Measurements from ENCODE around the gene LRGUK. TPM values are rescaled to one million over a fixed set of nuclear protein-coding genes. Genes with fewer than 3 reads are reported as not detected.

LRGUK gene
- total and polyA plus RNA-seq, 2 of the 4 experiments (the other 2 are of a cell fraction), result 0.07 TPM; not detected in 1

- POLR2A ChIA-PET (ENCODE audit: unreplicated experiment), result no interaction called here
- Histone ChIP-seq H2BK5ac (ENCODE audit: low read depth, low read length, poor library complexity, severe bottlenecking) (no peak overlapping the region), H2BK15ac (ENCODE audit: low read depth, low read length) (no peak overlapping the region), H3K9me1 (ENCODE audit: insufficient read depth, low read length) (no peaks in the 10 kb centered on the region), H2BK20ac (ENCODE audit: low read depth, low read length) (no peak overlapping the region), H4K8ac (ENCODE audit: low read depth in 2 of 2, low read length in 2 of 2) (no peak overlapping the region), H3K9me3 (ENCODE audit: control insufficient read depth, insufficient read depth, low read length) (no peaks in the 10 kb centered on the region), H3K4me2 (ENCODE audit: low read depth, low read length) (no peak overlapping the region), H3K18ac (ENCODE audit: low read depth, low read length) (no peak overlapping the region), H3K79me1 (ENCODE audit: low read depth in 1 of 2, low read length in 2 of 2) (no peaks in the 10 kb centered on the region), H2BK120ac (ENCODE audit: low read depth, low read length) (no peak overlapping the region), H3K36me3 (ENCODE audit: control insufficient read depth, insufficient read depth, low read length) (no peaks in the 10 kb centered on the region), H3K4me3 (ENCODE audit: insufficient read depth, low read depth, low read length) (no peak overlapping the region), H4K20me1 (ENCODE audit: insufficient read depth, low read length) (no peaks in the 10 kb centered on the region), H4K91ac (ENCODE audit: insufficient read depth, low read depth, low read length) (no peak overlapping the region), H4K5ac (ENCODE audit: low read depth, low read length) (no peak overlapping the region), H2AK9ac (replicated peaks; ENCODE audit: low read depth, low read length, poor library complexity) (no peak overlapping the region), H3K4me1 (ENCODE audit: control insufficient read depth, insufficient read depth, low read length) (no peaks in the 10 kb centered on the region), H3K27me3 (ENCODE audit: control insufficient read depth, insufficient read depth, low read length) (peaks cover 5% of the 10 kb centered on the region), H2AK5ac (ENCODE audit: low read depth, low read length) (no peak overlapping the region), H3K9ac (ENCODE audit: low read depth, low read length) (no peak overlapping the region), H3K4ac (ENCODE audit: low read depth, low read length) (no peak overlapping the region), H3K23ac (ENCODE audit: low read depth, low read length) (no peak overlapping the region), H3K14ac (replicated peaks; ENCODE audit: low read depth, low read length) (no peak overlapping the region), H3K27ac (ENCODE audit: insufficient read depth, low read length) (no peak overlapping the region), H3K56ac (ENCODE audit: extremely low read depth, insufficient read depth, low read length) (no peak overlapping the region), H2AFZ (replicated peaks; ENCODE audit: low read length, poor library complexity) (no peak overlapping the region)
- in situ Hi-C loops (cut with MboI; ENCODE audit: low sequenced_read_pairs), result no loop called here
- 20% methylated on average over 2 of the region's 5 CpGs; no CpG with 5 or more reads in 1 of the 2 experiments for WGBS, 2 experiments (ENCODE audit: extremely low coverage in 2 of 2, insufficient read length in 1 of 2)
- DNase-seq (no peak), ATAC-seq (ENCODE audit: low read depth) (no peak)
- intact Hi-C loops (cut with micrococcal nuclease), result no loop called here
- TF ChIP-seq, protein P1, sequence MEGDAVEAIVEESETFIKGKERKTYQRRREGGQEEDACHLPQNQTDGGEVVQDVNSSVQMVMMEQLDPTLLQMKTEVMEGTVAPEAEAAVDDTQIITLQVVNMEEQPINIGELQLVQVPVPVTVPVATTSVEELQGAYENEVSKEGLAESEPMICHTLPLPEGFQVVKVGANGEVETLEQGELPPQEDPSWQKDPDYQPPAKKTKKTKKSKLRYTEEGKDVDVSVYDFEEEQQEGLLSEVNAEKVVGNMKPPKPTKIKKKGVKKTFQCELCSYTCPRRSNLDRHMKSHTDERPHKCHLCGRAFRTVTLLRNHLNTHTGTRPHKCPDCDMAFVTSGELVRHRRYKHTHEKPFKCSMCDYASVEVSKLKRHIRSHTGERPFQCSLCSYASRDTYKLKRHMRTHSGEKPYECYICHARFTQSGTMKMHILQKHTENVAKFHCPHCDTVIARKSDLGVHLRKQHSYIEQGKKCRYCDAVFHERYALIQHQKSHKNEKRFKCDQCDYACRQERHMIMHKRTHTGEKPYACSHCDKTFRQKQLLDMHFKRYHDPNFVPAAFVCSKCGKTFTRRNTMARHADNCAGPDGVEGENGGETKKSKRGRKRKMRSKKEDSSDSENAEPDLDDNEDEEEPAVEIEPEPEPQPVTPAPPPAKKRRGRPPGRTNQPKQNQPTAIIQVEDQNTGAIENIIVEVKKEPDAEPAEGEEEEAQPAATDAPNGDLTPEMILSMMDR (conservative IDR thresholded peaks at IDR 0.05; ENCODE audit: low read depth, low read length), result no peak
- no peak for TF ChIP-seq RCOR1 (IDR thresholded peaks at IDR 0.05; ENCODE audit: insufficient replicate concordance, low read length)
- TF ChIP-seq MAZ (IDR thresholded peaks at IDR 0.05; ENCODE audit: borderline replicate concordance, low read depth, low read length), result no peak
- TF ChIP-seq USF2 (IDR thresholded peaks at IDR 0.05; ENCODE audit: low read depth, low read length), result no peak
- no peak for TF ChIP-seq NFE2L2 (IDR thresholded peaks at IDR 0.05; ENCODE audit: low read depth, low read length)
- no peak for TF ChIP-seq MXI1 (IDR thresholded peaks at IDR 0.05; ENCODE audit: borderline replicate concordance, low read depth, low read length)
- TF ChIP-seq POLR2A (IDR thresholded peaks at IDR 0.05; ENCODE audit: low read depth, low read length), result no peak
- no peak for TF ChIP-seq RAD21 (IDR thresholded peaks at IDR 0.05; ENCODE audit: low read length)
- TF ChIP-seq CEBPB (IDR thresholded peaks at IDR 0.05; ENCODE audit: low read depth, low read length), result no peak
- no peak for TF ChIP-seq BHLHE40 (IDR thresholded peaks at IDR 0.05; ENCODE audit: low read depth, low read length)
- TF ChIP-seq, protein P2, sequence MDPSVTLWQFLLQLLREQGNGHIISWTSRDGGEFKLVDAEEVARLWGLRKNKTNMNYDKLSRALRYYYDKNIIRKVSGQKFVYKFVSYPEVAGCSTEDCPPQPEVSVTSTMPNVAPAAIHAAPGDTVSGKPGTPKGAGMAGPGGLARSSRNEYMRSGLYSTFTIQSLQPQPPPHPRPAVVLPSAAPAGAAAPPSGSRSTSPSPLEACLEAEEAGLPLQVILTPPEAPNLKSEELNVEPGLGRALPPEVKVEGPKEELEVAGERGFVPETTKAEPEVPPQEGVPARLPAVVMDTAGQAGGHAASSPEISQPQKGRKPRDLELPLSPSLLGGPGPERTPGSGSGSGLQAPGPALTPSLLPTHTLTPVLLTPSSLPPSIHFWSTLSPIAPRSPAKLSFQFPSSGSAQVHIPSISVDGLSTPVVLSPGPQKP (IDR thresholded peaks at IDR 0.05; ENCODE audit: borderline replicate concordance, low read depth, low read length), result no peak
- TF ChIP-seq RFX5 (IDR thresholded peaks at IDR 0.05; ENCODE audit: low read depth, low read length), result no peak
- TF ChIP-seq FOS (IDR thresholded peaks at IDR 0.05; ENCODE audit: low read depth, low read length), result no peak
- TF ChIP-seq MAFK (IDR thresholded peaks at IDR 0.05; ENCODE audit: low read depth, low read length), result no peak
- TF ChIP-seq CHD1 (IDR thresholded peaks at IDR 0.05; ENCODE audit: low read depth, low read length), result no peak
- no peak for TF ChIP-seq SMC3 (IDR thresholded peaks at IDR 0.05; ENCODE audit: low read depth, low read length)
- dilution Hi-C loops (cut with HindIII; ENCODE audit: low sequenced_read_pairs, unreplicated experiment), result no loop called here
- no TSS peak for BruUV-seq (replicated peaks)
- CTCF ChIA-PET, result no interaction called here
Observed at GRCh38 chr7:134276951-134277350, 149.8 kb downstream of the LRGUK start.
